ENCODE measurements around the gene MAGI2. TPM values are rescaled to one million over a fixed set of nuclear protein-coding genes. Genes with fewer than 3 reads are reported as not detected.

MAGI2 gene
- total and polyA plus RNA-seq, 2 of the 13 experiments (the other 11 are each of a cell fraction or from before 2014, with no cell fraction given): 1.5 to 3.8 TPM

- TF ChIP-seq GRHL1 (CRISPR knock-in tag; conservative IDR thresholded peaks at IDR 0.05): no peak
- TF ChIP-seq ZNF296 (CRISPR knock-in tag; conservative IDR thresholded peaks at IDR 0.05): no peak
- no peak for TF ChIP-seq ZFP1 (CRISPR knock-in tag; IDR thresholded peaks at IDR 0.05)
- TF ChIP-seq RELA (CRISPR knock-in tag; IDR thresholded peaks at IDR 0.05): no peak
- no peak for TF ChIP-seq GMEB1 (CRISPR knock-in tag; IDR thresholded peaks at IDR 0.05; ENCODE audit: borderline replicate concordance)
- TF ChIP-seq ZSCAN20 (CRISPR knock-in tag; IDR thresholded peaks at IDR 0.05; ENCODE audit: borderline replicate concordance): no peak
- no peak for TF ChIP-seq AKNA (CRISPR knock-in tag; IDR thresholded peaks at IDR 0.05; ENCODE audit: borderline replicate concordance)
- TF ChIP-seq HOXA3 (CRISPR knock-in tag; IDR thresholded peaks at IDR 0.05): no peak
- no peak for TF ChIP-seq IRF2 (CRISPR knock-in tag; IDR thresholded peaks at IDR 0.05)
- no peak for TF ChIP-seq TAF15 (IDR thresholded peaks at IDR 0.05; ENCODE audit: low read depth, low read length, poor library complexity, severe bottlenecking)
- no peak for TF ChIP-seq ETV6 (CRISPR knock-in tag; conservative IDR thresholded peaks at IDR 0.05)
- no peak for TF ChIP-seq ZNF790 (CRISPR knock-in tag; IDR thresholded peaks at IDR 0.05; ENCODE audit: borderline replicate concordance)
- no peak for TF ChIP-seq FIP1L1 (IDR thresholded peaks at IDR 0.05; ENCODE audit: borderline replicate concordance, insufficient read depth, low read depth, low read length)
Observed at GRCh38 chr7:78329001-78329655, 1124.3 kb downstream of the MAGI2 start (continued).
